Activated naive CD4-positive, alpha-beta T cell treated with anti-CD3 and anti-CD28 coated beads, Interleukin-2, amount 50 U/mL, for 24 hours (primary cell): ENCODE measurements around the gene ANKDD1B.
"Not testable (repeated sequence)": the region's sequence is repeated elsewhere in the genome, so short reads cannot be mapped to it uniquely, and the experiment has no call there.

Experiments used
- H3K27ac Mint-ChIP-seq: one replicate; pipeline ENCODE4 v1.8.0; 2021; ENCODE audit warnings: mild to moderate bottlenecking, mixed read lengths
- H3K27me3 Mint-ChIP-seq: one replicate; pipeline ENCODE4 v1.8.0; 2021; ENCODE audit warnings: mixed read lengths
- H3K36me3 Mint-ChIP-seq: one replicate; pipeline ENCODE4 v1.8.0; 2021; ENCODE audit warnings: mixed read lengths
- H3K4me1 Mint-ChIP-seq: one replicate; pipeline ENCODE4 v1.8.0; 2021; ENCODE audit warnings: mixed read lengths
- H3K4me3 Mint-ChIP-seq: one replicate; pipeline ENCODE4 v1.8.0; 2021; ENCODE audit warnings: mild to moderate bottlenecking, mixed read lengths
- H3K9me3 Mint-ChIP-seq: one replicate; pipeline ENCODE4 v1.8.0; 2021; ENCODE audit warnings: mixed read lengths

The ANKDD1B gene

DNA sequence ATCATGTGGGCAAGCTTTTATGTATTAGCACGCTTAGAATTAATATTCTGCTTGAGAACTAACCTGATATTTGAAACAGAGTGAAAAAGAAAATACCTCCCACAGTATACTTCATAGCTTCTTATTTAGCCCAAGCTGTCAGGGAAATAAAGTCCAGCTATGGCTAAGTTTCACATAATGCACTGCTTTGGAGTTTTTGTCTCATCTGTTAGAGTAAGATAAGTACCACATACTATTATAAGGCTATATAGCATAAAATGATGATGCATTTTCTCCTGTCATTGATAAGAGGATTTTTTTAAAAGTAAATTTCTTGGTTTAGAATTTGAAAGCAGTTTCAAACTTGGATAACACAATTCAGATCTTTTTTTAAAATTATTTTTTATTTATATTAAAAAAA lies 2.4 kb upstream of the ANKDD1B start:
- Mint-ChIP-seq H3K27ac (no peak overlapping the region), H3K27me3 (peaks cover 18% of the 10 kb centered on the region), H3K4me3 (no peak overlapping the region), H3K9me3 (no peaks in the 10 kb centered on the region), H3K36me3 (peaks cover 10% of the 10 kb centered on the region), H3K4me1 (no peaks in the 10 kb centered on the region)

DNA sequence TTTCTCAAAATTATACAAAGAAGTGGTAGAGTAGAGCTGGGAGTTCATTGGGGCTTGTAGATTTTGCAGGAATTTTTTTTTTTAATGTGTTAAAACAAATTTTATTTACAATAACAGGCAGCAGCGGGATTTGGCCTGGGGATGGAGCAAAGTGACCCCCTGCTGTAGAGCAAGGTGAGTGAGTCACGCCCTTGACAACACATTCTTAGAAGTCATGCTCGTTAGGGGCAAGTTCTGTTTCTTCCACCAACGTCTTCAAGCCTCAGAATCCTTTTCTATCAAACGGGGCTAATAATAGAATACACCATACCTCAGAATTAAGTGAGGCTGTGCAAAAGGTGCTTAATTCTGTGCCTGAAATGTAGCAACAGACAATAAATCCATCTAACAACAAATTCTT lies 1.1 kb upstream of the ANKDD1B start:
- H3K27me3 Mint-ChIP-seq, result peaks cover 18% of the 10 kb centered on the region
- H3K36me3 Mint-ChIP-seq, result peaks cover 5% of the 10 kb centered on the region
- no peaks in the 10 kb centered on the region for H3K4me1 Mint-ChIP-seq
- no peaks in the 10 kb centered on the region for H3K9me3 Mint-ChIP-seq
- H3K4me3 Mint-ChIP-seq, result no peak overlapping the region
- no peak overlapping the region for H3K27ac Mint-ChIP-seq

DNA sequence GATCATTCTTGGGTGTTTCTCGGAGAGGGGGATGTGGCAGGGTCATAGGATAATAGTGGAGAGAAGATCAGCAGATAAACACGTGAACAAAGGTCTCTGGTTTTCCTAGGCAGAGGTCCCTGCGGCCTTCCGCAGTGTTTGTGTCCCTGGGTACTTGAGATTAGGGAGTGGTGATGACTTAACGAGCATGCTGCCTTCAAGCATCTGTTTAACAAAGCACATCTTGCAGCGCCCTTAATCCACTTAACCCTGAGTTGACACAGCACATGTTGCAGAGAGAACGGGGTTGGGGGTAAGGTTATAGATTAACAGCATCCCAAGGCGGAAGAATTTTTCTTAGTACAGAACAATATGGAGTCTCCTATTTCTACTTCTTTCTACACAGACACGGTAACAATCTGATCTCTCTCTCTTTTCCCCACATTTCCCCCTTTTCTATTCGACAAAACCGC lies 368 bp upstream of the ANKDD1B start:
- H3K4me3 Mint-ChIP-seq, H3K9me3 Mint-ChIP-seq, H3K4me1 Mint-ChIP-seq, H3K36me3 Mint-ChIP-seq, H3K27ac Mint-ChIP-seq: not testable (repeated sequence)
- H3K27me3 Mint-ChIP-seq, result peaks cover 18% of the 10 kb centered on the region

DNA sequence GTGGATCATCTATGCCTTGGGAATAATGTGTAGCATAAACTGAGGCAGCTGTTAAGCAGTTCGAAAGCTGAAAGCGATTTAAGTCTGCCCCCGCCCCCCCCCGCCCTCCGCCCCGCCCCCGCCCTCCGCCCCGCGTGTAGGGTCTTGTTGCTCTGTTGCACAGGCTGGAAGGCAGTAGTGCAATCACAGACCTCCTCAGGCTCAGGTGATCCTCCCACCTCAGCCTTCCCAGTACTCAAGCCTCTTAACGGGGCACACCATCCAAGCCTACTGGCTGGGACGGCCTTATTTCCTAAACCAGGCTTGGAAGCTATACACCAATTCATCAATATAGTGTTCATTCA lies 945 bp downstream of the ANKDD1B start:
- Mint-ChIP-seq H3K4me3 (no peak overlapping the region), H3K36me3 (peaks cover 5% of the 10 kb centered on the region), H3K9me3 (no peaks in the 10 kb centered on the region), H3K27ac (no peak overlapping the region), H3K4me1 (no peaks in the 10 kb centered on the region), H3K27me3 (peaks cover 18% of the 10 kb centered on the region)

DNA sequence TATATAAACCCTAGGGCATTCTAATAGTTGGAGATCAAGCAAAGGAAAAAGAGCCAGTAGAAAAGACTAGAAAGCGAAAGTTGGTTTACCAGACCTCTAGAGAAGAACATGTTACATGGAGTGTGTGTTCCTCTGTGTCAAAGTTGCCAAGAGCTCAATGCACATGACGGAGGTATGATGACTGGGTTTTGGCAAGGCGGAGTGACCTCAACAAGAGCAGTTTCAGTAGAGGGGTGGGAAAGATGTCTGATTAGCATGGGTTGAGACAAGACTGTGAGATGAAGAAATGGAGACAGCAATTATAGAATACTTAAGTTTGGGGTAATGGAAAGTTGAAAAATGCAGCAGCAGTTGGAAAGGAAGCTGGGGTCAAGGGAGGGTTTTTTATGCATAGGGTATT lies 1.6 kb downstream of the ANKDD1B start:
- Mint-ChIP-seq H3K27ac (no peak overlapping the region), H3K4me3 (no peak overlapping the region), H3K27me3 (peaks cover 18% of the 10 kb centered on the region), H3K4me1 (no peaks in the 10 kb centered on the region), H3K36me3 (peaks cover 5% of the 10 kb centered on the region), H3K9me3 (no peaks in the 10 kb centered on the region)

DNA sequence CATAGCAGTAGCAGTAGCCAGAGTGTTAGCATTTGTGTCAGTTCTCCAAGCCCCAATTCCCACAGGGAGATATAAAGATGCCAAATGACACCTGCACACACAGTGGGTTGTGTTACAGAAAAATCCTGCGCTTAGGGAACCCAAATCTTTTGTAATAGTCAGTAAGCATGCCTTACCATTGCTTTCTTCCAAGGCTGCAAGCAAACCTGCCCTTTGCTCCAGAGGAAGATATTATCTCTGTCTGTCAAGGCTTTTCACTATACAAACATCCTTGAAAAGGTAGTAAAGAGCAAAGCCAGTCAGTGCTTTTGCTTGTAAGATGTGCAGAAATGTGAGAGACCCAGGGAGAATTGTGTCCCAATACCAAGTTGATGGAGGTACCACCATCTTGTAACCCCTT lies 2.9 kb downstream of the ANKDD1B start:
- Mint-ChIP-seq H3K36me3 (peaks cover 5% of the 10 kb centered on the region), H3K4me1 (no peaks in the 10 kb centered on the region), H3K27ac (no peak overlapping the region), H3K4me3 (no peak overlapping the region), H3K9me3 (no peaks in the 10 kb centered on the region), H3K27me3 (peaks cover 18% of the 10 kb centered on the region)

DNA sequence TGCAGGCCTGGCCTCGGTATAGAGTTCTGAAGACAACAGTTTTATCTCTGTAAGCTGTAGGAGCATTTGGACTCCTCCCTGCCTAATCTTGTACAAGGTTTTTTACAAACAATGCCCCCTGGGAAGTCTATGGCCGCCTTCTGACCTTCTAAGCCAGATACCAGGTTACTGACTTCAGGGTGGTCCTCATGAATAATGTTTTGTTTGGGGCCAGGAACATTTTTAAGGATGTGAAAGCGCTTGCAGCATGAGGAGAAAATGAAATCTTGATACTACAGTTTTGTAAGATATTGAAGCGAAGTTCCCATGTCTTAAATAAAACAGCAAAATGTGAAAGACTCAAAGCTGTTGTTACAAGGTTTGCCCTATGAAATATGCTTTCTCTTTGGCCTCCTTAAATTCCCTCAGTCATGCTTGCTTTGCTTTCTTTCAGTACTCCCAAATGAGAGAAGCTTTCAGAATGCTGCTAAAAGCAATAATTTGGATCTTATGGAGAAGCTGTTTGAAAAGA lies 5.2 kb downstream of the ANKDD1B start:
- H3K27ac Mint-ChIP-seq, result no peak overlapping the region
- peaks cover 3% of the 10 kb centered on the region for H3K36me3 Mint-ChIP-seq
- no peak overlapping the region for H3K4me3 Mint-ChIP-seq

DNA sequence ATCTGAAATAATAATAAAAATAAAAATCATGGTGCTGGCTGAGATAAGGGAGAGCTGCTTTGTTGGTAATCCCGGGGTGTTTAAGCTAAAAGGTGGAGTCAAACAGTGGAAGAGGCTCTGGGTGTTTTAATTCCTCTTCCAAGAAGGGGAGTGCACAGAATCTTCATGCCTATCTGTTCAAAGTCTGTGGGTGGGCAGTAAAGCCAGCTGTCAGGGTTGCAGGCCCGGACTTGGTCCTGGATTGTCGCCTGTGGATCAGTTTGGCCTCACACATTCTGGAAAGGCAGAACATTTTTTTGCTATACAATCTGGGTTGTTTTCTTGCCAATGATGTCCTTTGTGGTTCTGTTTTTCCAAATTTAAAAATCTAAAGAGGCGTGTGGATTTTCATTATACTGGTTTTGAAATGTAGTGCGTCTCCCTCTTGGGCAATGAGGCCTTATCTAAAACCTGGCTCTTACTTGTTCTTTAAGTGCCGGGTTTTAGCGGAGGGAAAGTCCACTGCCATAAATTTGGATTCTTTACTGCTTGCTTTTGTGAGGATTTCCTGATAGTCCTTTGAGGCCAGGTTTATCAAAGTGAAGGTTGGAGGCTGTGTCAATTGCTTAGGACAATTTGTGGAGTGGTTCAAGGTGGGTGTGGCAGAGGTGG lies 5.8 kb downstream of the ANKDD1B start:
- no peaks in the 10 kb centered on the region for H3K9me3 Mint-ChIP-seq
- H3K27ac Mint-ChIP-seq, result no peak overlapping the region
- H3K36me3 Mint-ChIP-seq, result peaks cover 3% of the 10 kb centered on the region
- H3K4me1 Mint-ChIP-seq, result no peaks in the 10 kb centered on the region
- peaks cover 8% of the 10 kb centered on the region for H3K27me3 Mint-ChIP-seq
- no peak overlapping the region for H3K4me3 Mint-ChIP-seq

More for the DNA sequence above, 5.2 kb downstream of the ANKDD1B start:
- peaks cover 8% of the 10 kb centered on the region for H3K27me3 Mint-ChIP-seq
- H3K9me3 Mint-ChIP-seq, result no peaks in the 10 kb centered on the region
- H3K4me1 Mint-ChIP-seq, result no peaks in the 10 kb centered on the region

DNA sequence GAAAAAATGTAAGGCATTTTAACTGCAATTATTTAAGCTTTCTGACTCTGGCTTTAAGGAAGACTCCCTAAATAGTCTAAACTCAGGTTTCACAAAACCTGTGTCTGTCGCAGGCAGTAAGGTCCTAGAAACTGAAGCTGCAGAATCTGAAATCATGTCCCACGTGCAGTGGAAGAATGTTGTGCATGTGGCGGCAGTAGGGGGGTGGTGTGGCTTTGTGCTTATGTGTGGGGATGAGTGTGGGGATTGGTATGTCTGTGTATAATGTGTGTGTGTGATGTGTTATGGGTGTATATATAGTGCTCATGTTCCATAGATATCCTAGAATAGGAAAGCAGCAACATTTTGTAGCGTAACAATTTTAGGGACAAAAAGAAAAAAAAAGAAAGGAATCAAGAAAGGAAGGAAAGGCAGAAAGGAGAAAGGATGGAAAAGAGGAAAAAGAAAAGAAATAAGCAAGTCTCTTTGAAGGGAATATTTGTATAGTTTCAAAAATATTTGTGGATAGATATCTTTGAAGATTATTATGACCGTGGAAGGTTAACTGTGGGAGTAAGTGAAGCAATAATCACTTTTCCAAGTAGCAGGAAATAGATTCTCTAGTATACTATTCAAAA lies 6.6 kb downstream of the ANKDD1B start:
- no peak overlapping the region for H3K27ac Mint-ChIP-seq
- H3K4me1 Mint-ChIP-seq, result no peaks in the 10 kb centered on the region
- peaks cover 2% of the 10 kb centered on the region for H3K27me3 Mint-ChIP-seq
- H3K36me3 Mint-ChIP-seq, result peaks cover 1% of the 10 kb centered on the region
- H3K4me3 Mint-ChIP-seq, result no peak overlapping the region
- no peaks in the 10 kb centered on the region for H3K9me3 Mint-ChIP-seq

DNA sequence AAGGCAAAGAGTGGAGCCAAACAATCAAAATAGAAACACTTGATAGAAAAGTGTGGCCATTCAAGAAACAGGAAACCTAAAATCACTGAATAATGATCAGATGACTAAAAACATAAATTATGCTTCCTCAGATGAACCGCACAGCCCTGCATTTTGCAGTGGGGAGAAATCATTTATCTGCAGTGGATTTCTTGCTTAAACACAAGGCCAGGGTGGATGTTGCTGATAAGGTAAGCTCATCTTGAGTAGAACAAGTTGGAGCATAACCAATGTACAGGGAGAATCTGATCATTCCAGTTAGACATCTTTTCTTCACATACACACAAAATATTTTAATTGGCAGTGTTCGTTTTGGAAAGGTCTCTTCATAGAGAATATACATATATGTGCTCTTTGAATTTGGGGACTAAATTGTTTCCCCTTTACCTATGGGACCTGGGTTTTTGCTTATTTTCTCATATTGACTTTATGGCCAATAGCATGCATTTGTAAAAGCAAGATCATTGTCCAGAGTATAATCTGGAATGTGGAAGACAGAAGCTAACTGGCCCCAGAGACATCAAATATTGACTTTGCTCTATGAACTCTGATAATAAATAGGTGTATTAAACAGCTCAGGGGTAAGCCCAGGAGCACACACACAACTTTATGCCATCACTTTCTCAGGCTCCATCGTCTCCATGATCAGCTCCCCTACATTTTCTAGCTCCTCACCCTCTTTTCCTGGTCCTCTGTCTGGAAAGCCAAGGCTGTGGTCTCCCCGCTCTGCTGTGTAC lies 9.1 kb downstream of the ANKDD1B start:
- H3K36me3 Mint-ChIP-seq, result peaks cover 1% of the 10 kb centered on the region
- no peaks in the 10 kb centered on the region for H3K4me1 Mint-ChIP-seq
- no peak overlapping the region for H3K4me3 Mint-ChIP-seq
- no peaks in the 10 kb centered on the region for H3K9me3 Mint-ChIP-seq
- no peaks in the 10 kb centered on the region for H3K27me3 Mint-ChIP-seq
- no peak overlapping the region for H3K27ac Mint-ChIP-seq

DNA sequence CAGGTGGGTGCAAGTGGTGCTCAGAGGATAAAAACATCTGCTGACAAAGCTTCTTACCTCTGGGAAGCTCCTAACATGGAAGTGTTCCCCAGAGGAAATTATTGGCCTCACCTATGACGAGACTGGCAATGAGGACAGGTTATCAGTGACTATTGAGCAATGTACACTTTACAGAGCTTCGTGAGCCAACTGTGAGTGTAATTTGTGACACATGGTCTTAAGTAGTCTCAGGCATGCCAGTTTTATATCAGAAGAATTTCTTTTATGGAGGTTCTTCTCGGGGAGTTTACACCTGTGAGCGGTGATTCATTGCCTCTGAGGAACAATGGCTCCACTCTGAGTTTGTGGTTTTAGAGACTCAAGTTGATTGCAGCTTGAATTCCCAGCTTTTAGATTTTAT lies 11.3 kb downstream of the ANKDD1B start:
- H3K36me3 Mint-ChIP-seq, result peaks cover 1% of the 10 kb centered on the region

DNA sequence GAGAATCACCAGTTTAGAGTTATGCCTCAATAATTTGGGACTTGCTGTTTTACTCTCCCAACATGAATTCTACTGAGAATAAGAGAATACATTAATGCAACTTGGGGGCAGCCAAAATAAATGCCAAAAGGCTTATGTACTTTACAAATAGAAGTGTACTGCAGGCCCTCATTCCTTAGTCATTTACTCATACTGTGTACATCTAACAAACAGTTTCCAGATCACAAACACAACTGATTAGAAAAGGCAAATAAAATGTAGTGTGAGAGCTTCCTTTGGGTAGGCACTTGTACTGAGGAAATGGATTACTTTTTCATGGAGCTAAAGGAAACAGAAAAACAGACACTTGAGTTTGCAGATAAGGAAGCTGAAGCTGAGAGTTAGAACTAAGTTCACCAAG lies 12.6 kb downstream of the ANKDD1B start:
- H3K27me3 Mint-ChIP-seq, result no peaks in the 10 kb centered on the region
- H3K36me3 Mint-ChIP-seq, result peaks cover 1% of the 10 kb centered on the region
- H3K4me1 Mint-ChIP-seq, result no peaks in the 10 kb centered on the region
- no peak overlapping the region for H3K4me3 Mint-ChIP-seq
- H3K27ac Mint-ChIP-seq, result no peak overlapping the region
- H3K9me3 Mint-ChIP-seq, result no peaks in the 10 kb centered on the region

More for the DNA sequence above, 11.3 kb downstream of the ANKDD1B start:
- Mint-ChIP-seq H3K9me3 (no peaks in the 10 kb centered on the region), H3K27me3 (no peaks in the 10 kb centered on the region), H3K27ac (no peak overlapping the region), H3K4me3 (no peak overlapping the region), H3K4me1 (no peaks in the 10 kb centered on the region)

DNA sequence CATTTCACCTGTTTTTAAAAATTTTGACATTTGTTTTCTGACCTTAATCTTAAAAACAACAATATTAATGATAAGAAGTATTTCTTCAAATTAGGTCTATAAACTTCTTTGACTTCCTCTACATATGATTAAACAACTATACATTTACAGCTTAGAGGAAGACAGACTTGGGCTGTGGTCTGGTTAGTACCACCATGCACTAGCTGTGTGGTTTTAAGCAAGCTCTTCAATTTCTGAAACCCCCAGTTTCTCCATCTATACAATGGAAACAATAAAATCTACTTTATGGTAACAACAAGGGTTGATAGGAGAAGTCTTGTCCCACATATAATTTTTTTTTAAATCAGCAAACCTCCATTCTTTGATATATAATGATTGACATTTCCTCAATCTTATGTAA lies 15.7 kb downstream of the ANKDD1B start:
- H3K27me3 Mint-ChIP-seq, result no peaks in the 10 kb centered on the region
- no peaks in the 10 kb centered on the region for H3K9me3 Mint-ChIP-seq
- H3K4me1 Mint-ChIP-seq, result no peaks in the 10 kb centered on the region
- H3K4me3 Mint-ChIP-seq, result no peak overlapping the region
- no peaks in the 10 kb centered on the region for H3K36me3 Mint-ChIP-seq
- no peak overlapping the region for H3K27ac Mint-ChIP-seq

DNA sequence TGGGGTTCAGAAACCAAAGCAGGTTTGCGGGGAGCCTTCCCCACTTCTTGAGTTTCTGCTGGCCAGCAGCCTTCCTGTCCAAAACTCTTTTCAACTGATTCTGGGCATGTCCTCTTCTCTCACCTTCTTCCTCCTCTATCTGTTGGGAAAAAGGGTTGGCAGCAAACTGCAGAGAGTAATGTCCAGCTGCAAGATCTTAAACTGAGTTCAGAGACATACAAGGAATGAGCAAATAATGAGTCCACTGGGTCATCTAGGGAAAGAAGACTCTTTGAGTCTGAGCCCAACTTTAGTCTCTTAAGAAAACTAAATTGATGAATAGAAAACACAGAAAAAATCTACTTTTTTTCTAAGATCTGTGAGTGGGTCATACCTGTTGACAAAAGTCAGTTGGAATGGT lies 16.5 kb downstream of the ANKDD1B start:
- H3K9me3 Mint-ChIP-seq, result no peaks in the 10 kb centered on the region
- no peaks in the 10 kb centered on the region for H3K4me1 Mint-ChIP-seq
- H3K4me3 Mint-ChIP-seq, result no peak overlapping the region
- no peak overlapping the region for H3K27ac Mint-ChIP-seq
- no peaks in the 10 kb centered on the region for H3K36me3 Mint-ChIP-seq
- H3K27me3 Mint-ChIP-seq, result no peaks in the 10 kb centered on the region

DNA sequence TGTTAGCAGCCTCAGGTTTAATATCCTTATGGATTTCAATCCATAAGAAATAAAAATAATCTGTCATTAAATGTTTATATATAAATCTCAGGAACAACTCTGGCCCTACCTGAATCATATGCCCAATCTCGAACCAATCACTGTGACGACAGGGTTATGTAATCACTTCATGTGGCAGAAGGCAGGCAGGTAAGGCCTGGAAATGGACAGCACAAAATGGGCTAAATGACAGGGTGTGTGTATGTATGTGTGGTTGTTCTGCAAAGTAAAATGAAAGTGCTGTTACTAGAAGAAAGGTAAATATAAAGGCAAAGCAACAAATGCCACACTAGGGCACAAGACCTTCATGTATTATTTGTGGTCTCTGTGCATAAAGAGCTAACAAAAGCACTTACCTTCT lies 19.6 kb downstream of the ANKDD1B start:
- Mint-ChIP-seq H3K4me1 (no peaks in the 10 kb centered on the region), H3K27me3 (peaks cover 1% of the 10 kb centered on the region), H3K4me3 (no peak overlapping the region), H3K9me3 (no peaks in the 10 kb centered on the region), H3K27ac (no peak overlapping the region), H3K36me3 (peaks cover 4% of the 10 kb centered on the region)

DNA sequence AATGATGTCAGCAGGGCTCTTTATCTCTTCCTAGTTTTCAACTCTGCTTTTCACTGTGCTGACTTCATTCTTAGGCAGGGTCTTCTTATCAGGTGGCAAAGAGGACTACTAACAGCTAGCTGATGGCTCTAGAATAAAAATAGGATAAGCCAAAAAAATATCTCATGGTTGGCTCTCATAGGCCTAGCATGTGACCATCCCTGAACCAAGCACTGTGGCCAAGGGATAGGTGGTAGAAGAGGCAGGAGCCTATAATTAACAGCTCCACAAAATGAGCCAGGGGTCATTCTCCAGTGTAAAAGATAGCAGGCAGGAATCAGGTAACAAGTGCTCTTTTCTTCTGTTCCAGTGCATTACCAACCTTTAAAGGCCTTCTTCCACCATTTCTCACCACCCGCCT lies 21.1 kb downstream of the ANKDD1B start:
- H3K27me3 Mint-ChIP-seq, result peaks cover 1% of the 10 kb centered on the region
- H3K4me1 Mint-ChIP-seq, result no peaks in the 10 kb centered on the region
- peaks cover 8% of the 10 kb centered on the region for H3K36me3 Mint-ChIP-seq
- peak overlapping the region; percentile 9 for H3K27ac Mint-ChIP-seq
- H3K9me3 Mint-ChIP-seq, result no peaks in the 10 kb centered on the region
- H3K4me3 Mint-ChIP-seq, result no peak overlapping the region
